Subcutaneous abdominal adipose tissue (tissue), 5 donors: Measurements from ENCODE around the gene CEP89.
"Not testable (repeated sequence)": the region's sequence is repeated elsewhere in the genome, so short reads cannot be mapped to it uniquely, and the experiment has no call there.

Source experiments
- H3K27ac ChIP-seq: one replicate; pipeline ENCODE4 v1.7.0; 2013; ENCODE audit warnings: low read depth, mild to moderate bottlenecking, inconsistent platforms, low read length, moderate library complexity
- H3K27me3 ChIP-seq, 5 donors: one replicate each; pipeline ENCODE4 v1.7.0; 2013; ENCODE audit warnings: low read length in 5 of 5, inconsistent platforms in 1 of 5; ENCODE audit not compliant: control insufficient read depth in 5 of 5, insufficient read depth in 4 of 5
- H3K36me3 ChIP-seq, 5 donors: one replicate each; pipeline ENCODE4 v1.7.0; 2013; ENCODE audit warnings: low read length in 5 of 5; ENCODE audit not compliant: control insufficient read depth in 5 of 5, insufficient read depth in 5 of 5
- H3K4me1 ChIP-seq, 5 donors: one replicate each; pipeline ENCODE4 v1.7.0; 2013; ENCODE audit warnings: low read length in 5 of 5, mild to moderate bottlenecking in 3 of 5, moderate library complexity in 1 of 5; ENCODE audit not compliant: control insufficient read depth in 5 of 5, insufficient read depth in 5 of 5
- H3K4me3 ChIP-seq, 5 donors: one replicate each; pipeline ENCODE4 v1.7.0; 2013; ENCODE audit warnings: low read length in 5 of 5, low read depth in 1 of 5
- H3K9ac ChIP-seq, 5 donors: one replicate each; pipeline ENCODE4 v1.7.0; 2013; ENCODE audit warnings: low read length in 5 of 5, mild to moderate bottlenecking in 4 of 5, moderate library complexity in 3 of 5
- H3K9me3 ChIP-seq, 5 donors: one replicate each; pipeline ENCODE4 v1.7.0; 2013; ENCODE audit warnings: low read length in 5 of 5; ENCODE audit not compliant: control insufficient read depth in 5 of 5
- donor health status: healthy.
- donor health status: healthy.
- donor health status: healthy.
- donor health status: healthy.
- donor health status: healthy.

Gene CEP89

DNA sequence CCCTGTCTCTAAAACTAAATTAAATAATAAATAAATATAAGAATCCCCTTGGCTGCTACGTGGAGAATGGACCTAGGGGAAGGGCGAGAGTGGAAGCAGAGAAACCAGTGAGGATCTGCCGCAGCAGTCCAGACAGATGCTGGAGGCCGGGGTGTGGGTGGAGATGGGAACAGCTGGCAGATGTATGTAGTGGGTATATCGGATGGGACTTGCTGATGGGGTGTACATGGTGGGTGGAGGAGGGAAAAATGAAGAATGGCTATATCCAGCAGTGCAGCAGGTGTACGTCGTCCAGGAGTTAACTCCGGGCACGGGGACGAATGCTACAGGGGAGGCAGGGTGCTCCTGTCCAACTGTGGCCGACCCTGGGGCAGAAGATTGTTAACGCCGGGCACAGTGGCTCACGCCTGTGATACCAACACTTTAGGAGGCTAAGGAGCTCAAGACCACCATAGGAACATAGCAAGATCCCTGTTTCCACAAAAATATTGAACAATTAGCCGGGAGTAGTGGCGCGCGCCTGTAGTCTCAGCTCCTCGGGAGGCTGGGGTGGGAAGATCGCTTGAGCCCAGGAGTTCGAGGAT lies 654 bp downstream of the CEP89 start:
- H3K9me3 ChIP-seq = no peaks in the 10 kb centered on the region
- no peaks in the 10 kb centered on the region for H3K27me3 ChIP-seq
- H3K4me3 ChIP-seq = peak overlapping the region; percentile 80 to 93 (median 90)
- peak overlapping the region; percentile 63 to 86 (median 79) for H3K9ac ChIP-seq
- peaks cover 0 to 17% (median 7%) of the 10 kb centered on the region in 5 donors for H3K36me3 ChIP-seq
- no peak overlapping the region for H3K27ac ChIP-seq
- peaks cover 0 to 26% (median 18%) of the 10 kb centered on the region in 5 donors for H3K4me1 ChIP-seq

DNA sequence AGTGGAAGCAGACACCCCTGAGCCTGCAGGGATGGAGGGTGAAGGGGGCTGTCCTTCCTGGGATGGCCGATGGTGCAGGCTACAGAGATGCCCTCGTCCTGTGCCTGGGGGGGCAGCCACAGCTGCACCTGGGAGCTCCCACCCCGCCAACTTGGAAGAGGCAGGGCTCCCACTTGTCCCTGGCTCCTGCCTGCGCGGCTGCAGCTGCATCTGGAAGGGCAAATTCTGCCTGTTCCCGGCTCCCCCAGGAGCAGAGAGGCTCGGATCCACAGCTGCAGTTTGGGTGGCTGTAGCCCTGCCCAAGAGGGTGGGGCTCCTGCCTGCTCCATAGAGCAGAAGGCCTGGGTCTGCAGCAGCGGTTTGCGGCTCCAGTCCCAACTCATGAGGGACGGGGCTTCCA lies 2.2 kb downstream of the CEP89 start:
- peaks cover 0 to 26% (median 18%) of the 10 kb centered on the region in 5 donors for H3K4me1 ChIP-seq
- peak overlapping the region in 1 of 5 donors; percentile 46 for H3K9ac ChIP-seq
- no peak overlapping the region for H3K4me3 ChIP-seq

DNA sequence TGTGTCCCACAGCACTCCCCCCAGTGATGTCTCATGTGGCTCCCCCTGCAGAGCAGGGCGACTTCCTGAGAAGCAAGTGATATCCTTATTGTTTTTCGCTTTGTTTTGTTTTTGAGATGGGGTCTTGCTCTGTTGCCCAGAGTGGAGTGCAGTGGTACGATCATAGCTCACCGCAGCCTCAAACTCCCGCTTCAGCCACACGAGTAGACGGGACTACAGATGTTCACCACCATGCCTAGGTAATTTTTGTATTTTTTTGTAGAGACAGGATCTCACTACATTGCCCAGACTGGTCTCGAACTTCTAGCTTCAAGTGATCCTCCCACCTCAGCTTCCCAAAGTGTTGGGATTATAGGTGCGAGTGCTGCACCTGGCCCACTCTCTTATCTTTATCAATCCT lies 5.0 kb downstream of the CEP89 start:
- Histone ChIP-seq H3K4me3 (no peak overlapping the region), H3K27me3 (no peaks in the 10 kb centered on the region), H3K27ac (no peak overlapping the region), H3K9me3 (no peaks in the 10 kb centered on the region), H3K9ac (no peak overlapping the region), H3K4me1 (peaks cover 0 to 23% (median 13%) of the 10 kb centered on the region in 5 donors), H3K36me3 (peaks cover 5 to 53% (median 29%) of the 10 kb centered on the region in 5 donors)

More for the DNA sequence above, 2.2 kb downstream of the CEP89 start:
- Histone ChIP-seq H3K27ac (no peak overlapping the region), H3K36me3 (peaks cover 0 to 29% (median 17%) of the 10 kb centered on the region in 5 donors), H3K27me3 (no peaks in the 10 kb centered on the region), H3K9me3 (no peaks in the 10 kb centered on the region)

DNA sequence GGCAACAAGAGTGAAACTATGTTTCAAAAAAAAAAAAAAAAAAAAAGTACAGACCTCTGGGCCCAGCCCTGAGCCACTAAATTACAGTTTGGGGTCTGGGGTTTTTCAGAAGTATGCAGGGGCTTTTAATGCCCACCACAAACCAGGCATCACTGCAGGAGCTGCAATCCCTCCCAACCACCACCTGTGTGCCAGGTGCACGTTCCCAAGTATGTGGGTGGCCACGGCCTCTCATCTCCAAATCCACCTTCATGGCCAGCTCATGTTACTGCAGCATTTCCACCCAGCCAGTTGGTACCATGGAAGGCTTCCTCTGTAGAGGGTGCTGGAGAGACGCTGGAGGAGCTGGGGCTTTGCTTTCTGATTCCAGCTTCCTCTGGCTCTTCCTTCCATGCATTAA lies 26.5 kb downstream of the CEP89 start:
- Histone ChIP-seq H3K4me3 (no peak overlapping the region), H3K9me3 (no peaks in the 10 kb centered on the region), H3K27ac (no peak overlapping the region), H3K4me1 (peaks cover 0 to 4% (median 3%) of the 10 kb centered on the region in 5 donors), H3K9ac (no peak overlapping the region), H3K27me3 (no peaks in the 10 kb centered on the region), H3K36me3 (peaks cover 4 to 86% (median 65%) of the 10 kb centered on the region in 5 donors)

DNA sequence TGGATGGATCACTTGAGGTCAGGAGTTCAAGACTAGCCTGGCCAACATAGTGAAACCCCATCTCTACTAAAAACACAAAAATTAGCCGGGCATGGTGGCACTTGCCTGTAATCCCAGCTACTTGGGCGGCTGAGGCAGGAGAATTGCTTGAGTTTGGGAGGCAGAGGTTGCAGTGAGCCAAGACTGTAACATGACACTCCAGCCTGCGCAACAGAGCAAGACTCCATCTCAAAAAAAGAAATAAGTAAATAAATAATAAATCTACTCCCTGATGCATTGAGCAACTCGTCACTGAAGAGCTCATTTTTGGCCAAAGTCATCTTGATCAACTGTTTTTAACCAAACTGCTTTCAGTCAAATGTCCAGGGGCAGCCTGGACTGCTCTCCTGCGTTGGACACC lies 30.5 kb downstream of the CEP89 start:
- H3K27ac ChIP-seq, H3K9me3 ChIP-seq, H3K4me1 ChIP-seq, H3K9ac ChIP-seq, H3K4me3 ChIP-seq, H3K27me3 ChIP-seq: not testable (repeated sequence)
- H3K36me3 ChIP-seq = peaks cover 2 to 71% (median 52%) of the 10 kb centered on the region in 5 donors

DNA sequence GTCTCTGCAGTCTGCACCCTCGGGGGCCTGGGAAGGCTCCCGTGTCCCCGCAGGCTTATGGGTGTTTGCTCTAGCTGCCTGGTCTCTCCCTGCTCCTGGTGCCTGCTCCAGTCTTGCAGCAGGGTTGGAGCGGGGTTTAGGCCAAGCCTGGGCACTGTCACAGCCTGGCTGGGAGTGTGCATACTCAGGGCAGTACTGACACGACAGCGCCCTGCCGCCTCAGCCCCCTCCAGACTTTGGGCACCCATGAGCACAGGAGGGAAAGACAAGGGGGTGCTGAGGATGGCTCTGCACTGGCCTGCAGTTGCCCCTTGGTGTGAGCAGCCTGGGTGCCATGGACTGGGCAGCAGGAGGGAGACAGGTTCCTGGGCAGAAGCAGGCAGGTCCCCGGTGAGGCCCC lies 35.7 kb downstream of the CEP89 start:
- H3K27me3 ChIP-seq = no peaks in the 10 kb centered on the region
- no peaks in the 10 kb centered on the region for H3K9me3 ChIP-seq
- H3K4me1 ChIP-seq = no peaks in the 10 kb centered on the region
- no peak overlapping the region for H3K9ac ChIP-seq
- H3K36me3 ChIP-seq = peaks cover 0 to 61% (median 41%) of the 10 kb centered on the region in 5 donors
- no peak overlapping the region for H3K27ac ChIP-seq
- no peak overlapping the region for H3K4me3 ChIP-seq

DNA sequence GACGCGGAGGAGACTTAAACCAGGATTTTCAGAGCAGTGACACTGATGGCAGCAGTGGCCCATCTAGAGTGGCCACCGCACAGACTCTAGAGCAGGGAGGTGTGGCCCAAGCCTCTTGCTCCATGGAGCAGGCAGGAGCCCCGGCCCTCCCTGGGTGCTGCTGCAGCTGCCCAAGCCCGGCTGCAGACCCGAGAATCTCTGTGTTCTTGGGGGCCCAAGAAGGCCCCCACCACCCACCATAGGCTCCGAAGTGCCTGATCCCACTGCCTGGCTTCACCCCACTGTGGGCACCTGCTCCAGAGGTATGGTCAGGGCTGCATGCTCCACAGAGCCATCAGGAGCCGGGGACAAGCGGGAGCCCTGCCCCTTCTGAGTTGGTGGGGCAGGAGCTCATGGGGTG lies 36.1 kb downstream of the CEP89 start:
- no peaks in the 10 kb centered on the region for H3K27me3 ChIP-seq
- peaks cover 0 to 65% (median 46%) of the 10 kb centered on the region in 5 donors for H3K36me3 ChIP-seq
- H3K27ac ChIP-seq = no peak overlapping the region
- H3K4me1 ChIP-seq = no peaks in the 10 kb centered on the region
- H3K4me3 ChIP-seq = no peak overlapping the region
- no peak overlapping the region for H3K9ac ChIP-seq
- H3K9me3 ChIP-seq = no peaks in the 10 kb centered on the region

DNA sequence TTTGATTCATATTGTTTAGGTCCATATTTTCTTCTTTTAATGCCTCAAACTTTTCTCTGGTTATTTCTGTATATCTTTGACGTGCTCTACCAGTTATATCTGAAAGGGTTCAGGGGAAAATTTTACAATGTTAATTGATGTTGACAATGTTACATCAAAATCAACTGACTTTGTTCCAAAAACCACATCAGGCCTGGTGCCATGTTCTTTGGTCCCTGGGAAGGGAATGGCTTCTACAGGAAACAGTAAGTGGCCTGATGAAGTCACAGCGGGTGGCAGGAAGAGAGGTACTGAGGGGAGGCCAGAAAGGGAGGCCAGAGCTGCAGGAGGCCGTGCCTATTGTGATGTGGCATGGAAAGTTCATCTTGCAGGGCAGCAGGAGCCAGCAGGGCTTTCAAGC lies 38.2 kb downstream of the CEP89 start:
- Histone ChIP-seq H3K27ac (no peak overlapping the region), H3K9ac (no peak overlapping the region), H3K4me1 (no peaks in the 10 kb centered on the region), H3K9me3 (peaks cover 0 to 2% (median 0%) of the 10 kb centered on the region in 5 donors), H3K36me3 (peaks cover 0 to 77% (median 64%) of the 10 kb centered on the region in 5 donors), H3K27me3 (no peaks in the 10 kb centered on the region), H3K4me3 (no peak overlapping the region)

DNA sequence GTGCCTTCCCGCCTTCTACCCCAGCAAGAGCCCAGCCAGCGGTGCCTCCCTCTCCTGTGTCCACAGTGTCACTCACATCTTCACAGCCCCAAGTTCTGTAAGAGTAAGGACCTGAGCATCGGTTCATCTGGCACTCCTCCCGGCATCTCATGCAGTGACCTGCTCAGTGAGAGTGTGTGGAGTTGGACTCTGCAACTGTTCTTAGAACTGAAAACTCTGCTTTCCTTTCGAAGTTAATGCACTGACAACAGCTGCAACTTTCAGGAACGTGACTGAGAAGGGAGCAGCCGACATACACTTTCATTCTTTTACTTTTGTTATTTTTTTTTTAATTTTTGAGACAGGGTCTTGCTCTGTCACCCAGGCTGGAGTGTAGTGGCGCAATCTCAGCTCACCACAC lies 41.2 kb downstream of the CEP89 start:
- H3K4me3 ChIP-seq = no peak overlapping the region
- H3K36me3 ChIP-seq = peaks cover 3 to 62% (median 52%) of the 10 kb centered on the region in 5 donors
- H3K9ac ChIP-seq = no peak overlapping the region
- peaks cover 0 to 7% (median 4%) of the 10 kb centered on the region in 5 donors for H3K9me3 ChIP-seq
- no peaks in the 10 kb centered on the region for H3K27me3 ChIP-seq
- H3K4me1 ChIP-seq = no peaks in the 10 kb centered on the region
- H3K27ac ChIP-seq = no peak overlapping the region

DNA sequence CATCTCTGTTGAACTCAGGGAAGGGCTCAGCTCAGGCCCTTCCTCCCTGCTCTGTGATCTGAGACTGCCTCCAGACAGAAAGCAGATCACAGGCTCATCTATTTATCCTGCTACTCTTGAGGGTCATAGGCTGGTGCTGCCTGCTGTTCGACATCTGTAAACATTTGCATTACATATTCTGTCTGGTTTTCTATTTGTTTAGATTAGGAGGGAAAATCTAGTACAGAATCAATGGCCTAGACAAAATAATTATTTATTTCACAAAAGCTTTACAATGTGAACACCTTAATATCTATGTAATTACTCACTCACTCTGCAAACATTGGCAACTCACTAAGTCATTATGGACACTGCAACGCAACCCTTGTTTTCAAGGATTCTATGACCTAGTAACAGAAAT lies 43.0 kb downstream of the CEP89 start:
- Histone ChIP-seq H3K9ac (no peak overlapping the region), H3K36me3 (peaks cover 3 to 60% (median 47%) of the 10 kb centered on the region in 5 donors), H3K4me1 (no peaks in the 10 kb centered on the region), H3K27ac (no peak overlapping the region), H3K27me3 (no peaks in the 10 kb centered on the region), H3K4me3 (no peak overlapping the region), H3K9me3 (peaks cover 0 to 7% (median 4%) of the 10 kb centered on the region in 5 donors)
